Astrocyte (in vitro differentiated cells and primary cell): ENCODE data around the gene RTL1.

Experiments
- CTCF ChIP-seq: IDR thresholded peaks from 2 replicates; pipeline ENCODE4 v1.5.1; 2011; ENCODE audit warnings: low read depth, mild to moderate bottlenecking, inconsistent platforms, low read length, moderate library complexity; ENCODE audit not compliant: insufficient read depth
- EZH2 ChIP-seq: IDR thresholded peaks from 2 replicates; pipeline ENCODE4 v1.6.1; 2012; ENCODE audit warnings: mild to moderate bottlenecking, low read length, inconsistent platforms; ENCODE audit not compliant: insufficient read depth

GRCh38 chr14:100879782-100880181 lies 23.7 kb downstream of the RTL1 start:
- no peak for TF ChIP-seq CTCF
- TF ChIP-seq EZH2: no peak
